SU-DHL-6 (cell line): ENCODE results near the gene PSTPIP1.

ENCODE experiments used
- H2AFZ ChIP-seq: fragments of 200-600 bp; sonication (generic); 2 replicates; pipeline ENCODE4 v1.6.1; 2014; ENCODE audit warnings: low read depth, mild to moderate bottlenecking, moderate library complexity, mixed read lengths, antibody characterized with exemption, low read length; ENCODE audit not compliant: severe bottlenecking
- H3F3A ChIP-seq: fragments of 200-600 bp; shearing (Covaris generic); 2 replicates; pipeline ENCODE4 v1.6.0; 2016; ENCODE audit warnings: antibody characterized with exemption, mild to moderate bottlenecking; ENCODE audit not compliant: insufficient read depth
- H3K27ac ChIP-seq: fragments of 200-600 bp; sonication (generic); 2 replicates; pipeline ENCODE4 v1.5.1; 2016; ENCODE audit warnings: low read depth, mild to moderate bottlenecking, low read length, moderate library complexity, mixed read lengths
- H3K27me3 ChIP-seq: fragments of 200-600 bp; sonication (generic), shearing (Covaris generic); 2 replicates; pipeline ENCODE4 v1.6.0; 2014; ENCODE audit warnings: mild to moderate bottlenecking, low read length
- H3K36me3 ChIP-seq: fragments of 200-600 bp; sonication (generic); 2 replicates; pipeline ENCODE4 v1.6.1; 2014; ENCODE audit warnings: mild to moderate bottlenecking, low read length, mixed read lengths
- H3K4me2 ChIP-seq: fragments of 300-600, 200-600 bp; shearing (Covaris generic), sonication (generic); 2 replicates; pipeline ENCODE4 v1.6.0; 2014; ENCODE audit warnings: low read length, low read depth, mild to moderate bottlenecking; ENCODE audit not compliant: poor library complexity, severe bottlenecking
- H3K4me3 ChIP-seq: fragments of 200-600 bp; sonication (generic); 2 replicates; pipeline ENCODE4 v1.5.1; 2014; ENCODE audit warnings: antibody characterized with exemption, low read length, mild to moderate bottlenecking, mixed read lengths; ENCODE audit not compliant: insufficient read depth, poor library complexity, severe bottlenecking
- H3K79me2 ChIP-seq: fragments of 200-600 bp; sonication (generic); 2 replicates; pipeline ENCODE4 v1.6.1; 2014; ENCODE audit warnings: mild to moderate bottlenecking, low read length, moderate library complexity; ENCODE audit not compliant: insufficient read depth
- H3K9ac ChIP-seq: fragments of 200-600 bp; sonication (generic); 2 replicates; pipeline ENCODE4 v1.7.0; 2014; ENCODE audit warnings: mild to moderate bottlenecking, low read length
- H3K9me2 ChIP-seq: fragments of 200-600 bp; sonication (generic); replicated peaks from 2 replicates; pipeline ENCODE4 v1.6.1; 2014; ENCODE audit warnings: low read length; ENCODE audit not compliant: insufficient read depth
- H3K9me3 ChIP-seq: fragments of 200-600 bp; sonication (generic); 2 replicates; pipeline ENCODE4 v1.6.1; 2014; ENCODE audit warnings: low read length, mixed read lengths; ENCODE audit not compliant: insufficient read depth
- H4K20me1 ChIP-seq: fragments of 200-600 bp; sonication (generic); 2 replicates; pipeline ENCODE4 v1.6.1; 2014; ENCODE audit warnings: low read depth, mild to moderate bottlenecking, antibody characterized with exemption, low read length, moderate library complexity, mixed read lengths
- CTCF ChIP-seq: fragments of 200-600 bp; sonication (generic); IDR thresholded peaks from one replicate; pipeline ENCODE4 v1.5.1; 2017; ENCODE audit warnings: antibody characterized with exemption, mild to moderate bottlenecking, low read length, moderate library complexity; ENCODE audit not compliant: insufficient read depth, poor library complexity, severe bottlenecking
- EZH2phosphoT487 ChIP-seq: fragments of 200-600 bp; sonication (generic), shearing (Covaris generic); conservative IDR thresholded peaks from 2 replicates; pipeline ENCODE4 v1.6.1; 2018; ENCODE audit warnings: mild to moderate bottlenecking, antibody characterized with exemption, low read length, moderate library complexity, mixed read lengths

Gene PSTPIP1

GRCh38 chr15:77014132-77015081, 19.5 kb downstream of the PSTPIP1 start:
- H3K27me3 ChIP-seq, result no peaks in the 10 kb centered on the region
- no peak overlapping the region for H3K9ac ChIP-seq
- TF ChIP-seq CTCF, result no peak
- no peak for TF ChIP-seq EZH2phosphoT487
- H2AFZ ChIP-seq, result no peak overlapping the region
- H3K79me2 ChIP-seq, result no peaks in the 10 kb centered on the region
- H4K20me1 ChIP-seq, result no peaks in the 10 kb centered on the region
- no peaks in the 10 kb centered on the region for H3K36me3 ChIP-seq
- no peak overlapping the region for H3K4me2 ChIP-seq
- no peak overlapping the region for H3K27ac ChIP-seq
- H3K4me3 ChIP-seq, result no peak overlapping the region
- no peaks in the 10 kb centered on the region for H3K9me2 ChIP-seq
- H3K9me3 ChIP-seq, result no peaks in the 10 kb centered on the region
- H3F3A ChIP-seq, result no peaks in the 10 kb centered on the region

GRCh38 chr15:77015646-77016320, 20.9 kb downstream of the PSTPIP1 start:
- no peak for TF ChIP-seq EZH2phosphoT487
- no peak for TF ChIP-seq CTCF
- Histone ChIP-seq H3K9ac (no peak overlapping the region), H4K20me1 (no peaks in the 10 kb centered on the region), H3K9me2 (no peaks in the 10 kb centered on the region), H2AFZ (no peak overlapping the region), H3K9me3 (no peaks in the 10 kb centered on the region), H3K4me2 (no peak overlapping the region), H3K4me3 (no peak overlapping the region), H3K79me2 (no peaks in the 10 kb centered on the region), H3K27ac (no peak overlapping the region), H3K36me3 (no peaks in the 10 kb centered on the region), H3F3A (no peaks in the 10 kb centered on the region), H3K27me3 (no peaks in the 10 kb centered on the region)

- Histone ChIP-seq H3K9ac (no peak overlapping the region), H3K4me3 (no peak overlapping the region), H3K27ac (no peak overlapping the region), H3K79me2 (no peaks in the 10 kb centered on the region), H3K27me3 (no peaks in the 10 kb centered on the region), H2AFZ (no peak overlapping the region), H3K4me2 (no peak overlapping the region), H3K36me3 (no peaks in the 10 kb centered on the region), H4K20me1 (no peaks in the 10 kb centered on the region), H3F3A (no peaks in the 10 kb centered on the region), H3K9me2 (no peaks in the 10 kb centered on the region), H3K9me3 (no peaks in the 10 kb centered on the region)
- TF ChIP-seq EZH2phosphoT487, result no peak
- TF ChIP-seq CTCF, result no peak
These were observed 21.4 kb downstream of the PSTPIP1 start for GRCh38 chr15:77016321-77016695.
